Panc1 (cell line): ENCODE data around the gene RAD51AP1.

ENCODE experiments used
- CTCF ChIP-seq: fragments of 450-650 bp; IDR thresholded peaks from 2 replicates; pipeline ENCODE4 v1.5.1; 2017; ENCODE audit warnings: mild to moderate bottlenecking
- POLR2AphosphoS5 ChIP-seq: IDR thresholded peaks from 2 replicates; pipeline ENCODE4 v1.6.1; 2012; ENCODE audit warnings: mild to moderate bottlenecking, low read depth, low read length, moderate library complexity

GRCh38 chr12:4591180-4591687 lies 52.5 kb downstream of the RAD51AP1 start:
- TF ChIP-seq CTCF (no peak), POLR2AphosphoS5 (no peak)
